K562 (cell line): ENCODE measurements around the gene THOP1. TPM values are rescaled to one million over a fixed set of nuclear protein-coding genes. Genes with fewer than 3 reads are reported as not detected.

ENCODE experiments used
- ARID2 ChIP-seq: fragments of 450-650 bp; IDR thresholded peaks from 2 replicates; pipeline ENCODE4 v1.6.1; 2017; ENCODE audit warnings: antibody characterized with exemption, mild to moderate bottlenecking
- CC2D1A ChIP-seq: fragments of 450-650 bp; IDR thresholded peaks from 2 replicates; pipeline ENCODE4 v1.6.1; 2017; ENCODE audit warnings: mild to moderate bottlenecking
- CXXC5 ChIP-seq: fragments of 250-450 bp; sonication (Bioruptor Pico); IDR thresholded peaks from 2 replicates; pipeline ENCODE4 v1.8.0; 2022; ENCODE audit warnings: inconsistent platforms, mild to moderate bottlenecking, moderate library complexity
- EHMT2 ChIP-seq: fragments of 450-650 bp; IDR thresholded peaks from 2 replicates; pipeline ENCODE4 v1.6.1; 2018; ENCODE audit warnings: antibody characterized with exemption
- GATA2 ChIP-seq: sonication (generic); formaldehyde crosslinking; IDR thresholded peaks from 2 replicates; pipeline ENCODE4 v1.4.0; 2020; ENCODE audit warnings: mild to moderate bottlenecking, missing genetic modification reagents
- HNRNPH1 ChIP-seq: fragments of 200-400 bp; formaldehyde crosslinking; optimal IDR thresholded peaks from 2 replicates; pipeline ENCODE3; 2017; ENCODE audit warnings: low read depth, mild to moderate bottlenecking, low read length, moderate library complexity
- KLF13 ChIP-seq: fragments of 450-650 bp; IDR thresholded peaks from 2 replicates; pipeline ENCODE4 v1.6.1; 2016; ENCODE audit warnings: missing genetic modification characterization, low read depth, mild to moderate bottlenecking, missing compliant biosample characterization, moderate library complexity, borderline replicate concordance
- MED1 ChIP-seq: sonication (generic); formaldehyde crosslinking; IDR thresholded peaks from 2 replicates; pipeline ENCODE4 v1.8.1; 2023; ENCODE audit warnings: missing genetic modification reagents, borderline replicate concordance
- MTA3 ChIP-seq: fragments of 450-650 bp; formaldehyde crosslinking; IDR thresholded peaks from 2 replicates; pipeline ENCODE4 v1.6.1; 2017; ENCODE audit warnings: mild to moderate bottlenecking, borderline replicate concordance
- NCOA4 ChIP-seq: fragments of 450-650 bp; IDR thresholded peaks from 2 replicates; pipeline ENCODE4 v1.6.1; 2018; ENCODE audit warnings: mild to moderate bottlenecking; ENCODE audit not compliant: partially characterized antibody
- NFIX ChIP-seq: fragments of 250-450 bp; sonication (Bioruptor Pico); IDR thresholded peaks from 2 replicates; pipeline ENCODE4 v1.4.0; 2020; ENCODE audit warnings: low read depth, mild to moderate bottlenecking, moderate library complexity
- NR0B1 ChIP-seq: fragments of 450-650 bp; IDR thresholded peaks from one replicate; pipeline ENCODE4 v1.6.1; 2018; ENCODE audit warnings: mild to moderate bottlenecking, moderate library complexity; ENCODE audit not compliant: partially characterized antibody
- NR3C1 ChIP-seq: sonication (generic); formaldehyde crosslinking; IDR thresholded peaks from 2 replicates; pipeline ENCODE4 v1.8.1; 2022; ENCODE audit warnings: missing genetic modification reagents
- OTX1 ChIP-seq: fragments of 450-650 bp; formaldehyde crosslinking; IDR thresholded peaks from 2 replicates; pipeline ENCODE4 v1.4.0; 2022; ENCODE audit warnings: mild to moderate bottlenecking
- RERE ChIP-seq: sonication (generic); formaldehyde crosslinking; IDR thresholded peaks from 2 replicates; pipeline ENCODE4 v1.8.0; 2023; ENCODE audit warnings: missing genetic modification reagents, mild to moderate bottlenecking, borderline replicate concordance
- SAP30 ChIP-seq: fragments of 200-600 bp; sonication (generic); IDR thresholded peaks from 2 replicates; pipeline ENCODE4 v1.6.1; 2012; ENCODE audit warnings: borderline replicate concordance, low read depth, mild to moderate bottlenecking, moderate library complexity, low read length, control low read depth, inconsistent platforms; ENCODE audit not compliant: insufficient read depth, poor library complexity, severe bottlenecking
- SRF ChIP-seq, 2 experiments: fragments of 250-450, 450-650 bp in 1 of 2; sonication (Bioruptor Pico) in 1 of 2; sonication (generic) in 1 of 2; formaldehyde crosslinking; IDR thresholded peaks; 2 replicates each; pipeline versions ENCODE4 v1.5.0 to v1.5.1; 2020 to 2022; ENCODE audit warnings: mild to moderate bottlenecking in 1 of 2, missing genetic modification reagents in 1 of 2
- STAG1 ChIP-seq: sonication (generic); formaldehyde crosslinking; IDR thresholded peaks from 2 replicates; pipeline ENCODE4 v1.5.0; 2020; ENCODE audit warnings: missing genetic modification reagents, borderline replicate concordance
- STAT5B ChIP-seq: fragments of 250-450 bp; sonication (Bioruptor Pico); IDR thresholded peaks from 2 replicates; pipeline ENCODE4 v1.8.0; 2021; ENCODE audit warnings: mild to moderate bottlenecking, inconsistent platforms
- ZBTB33 ChIP-seq: sonication (generic); formaldehyde crosslinking; IDR thresholded peaks from 2 replicates; pipeline ENCODE4 v1.8.1; 2023; ENCODE audit warnings: mild to moderate bottlenecking, missing genetic modification reagents
- ZNF584 ChIP-seq: fragments of 200-800 bp; sonication (Bioruptor generic); IDR thresholded peaks from 2 replicates; pipeline ENCODE4 v1.6.1; 2016; ENCODE audit warnings: low read depth, mild to moderate bottlenecking, missing genetic modification characterization, missing compliant biosample characterization
- ZNF707 ChIP-seq: fragments of 250-450 bp; sonication (Bioruptor Pico); conservative IDR thresholded peaks from 2 replicates; pipeline ENCODE4 v1.8.0; 2022; ENCODE audit warnings: inconsistent platforms, mild to moderate bottlenecking, moderate library complexity
- polyA plus RNA-seq, 8 experiments: library from polyadenylated mRNA; depleted of rRNA in 4 of 8; stranded (reverse) in 5 of 8; unstranded in 3 of 8; fragments of >200 nt; fragmentation: Nextera tagmentation in 2 of 8; fragmentation: Illumina TruSeq in 1 of 8; extraction: Ambion mirVana in 2 of 8; extraction: Trizol in 1 of 8; gene quantifications; 2 replicates each; pipeline versions ENCODE4 v1.2.1 to v1.2.3, GENCODE V29; 2011 to 2014; ENCODE audit warnings: inconsistent platforms in 1 of 8, missing spikeins in 1 of 8
- total RNA-seq, 7 experiments: library from RNA; depleted of rRNA in 6 of 7; stranded (reverse); fragments of >200 nt in 6 of 7; fragmentation: Illumina TruSeq in 2 of 7; extraction: Trizol in 2 of 7; gene quantifications; 2 replicates each; pipeline versions ENCODE4 v1.2.1 to v1.2.3, GENCODE V29; 2011 to 2021; ENCODE audit warnings: low replicate concordance in 1 of 7

Gene THOP1
- total and polyA plus RNA-seq, 9 of the 15 experiments (the other 6 are each of a cell fraction or from before 2014, with no cell fraction given): 1.3 to 255 (median 96.1) TPM

- TF ChIP-seq SAP30: no peak
- TF ChIP-seq HNRNPH1: no peak
- TF ChIP-seq ARID2: no peak
- peak; percentile 86 for TF ChIP-seq ZBTB33
- no peak for TF ChIP-seq KLF13
- TF ChIP-seq GATA2 (CRISPR knock-in tag): no peak
- TF ChIP-seq OTX1 (CRISPR knock-in tag): no peak
- TF ChIP-seq NR0B1: no peak
- TF ChIP-seq SRF (CRISPR knock-in tag; IDR thresholded peaks at IDR 0.05): no peak
- TF ChIP-seq NR3C1: no peak
- no peak for TF ChIP-seq STAG1 (CRISPR knock-in tag)
- TF ChIP-seq NFIX (CRISPR knock-in tag): no peak
- no peak for TF ChIP-seq STAT5B (CRISPR knock-in tag)
- TF ChIP-seq MED1 (CRISPR knock-in tag): no peak
- TF ChIP-seq NCOA4: no peak
- TF ChIP-seq CC2D1A: no peak
- TF ChIP-seq ZNF707 (CRISPR knock-in tag): no peak
- no peak for TF ChIP-seq MTA3
- TF ChIP-seq EHMT2: no peak
- TF ChIP-seq CXXC5: no peak
- no peak for TF ChIP-seq ZNF584 (CRISPR knock-in tag)
- no peak for TF ChIP-seq RERE (CRISPR knock-in tag)
These were observed 13.4 kb downstream of the THOP1 start (continued) for GRCh38 chr19:2798733-2799132.
